ENCODE measurements around the gene TULP4.

DNA sequence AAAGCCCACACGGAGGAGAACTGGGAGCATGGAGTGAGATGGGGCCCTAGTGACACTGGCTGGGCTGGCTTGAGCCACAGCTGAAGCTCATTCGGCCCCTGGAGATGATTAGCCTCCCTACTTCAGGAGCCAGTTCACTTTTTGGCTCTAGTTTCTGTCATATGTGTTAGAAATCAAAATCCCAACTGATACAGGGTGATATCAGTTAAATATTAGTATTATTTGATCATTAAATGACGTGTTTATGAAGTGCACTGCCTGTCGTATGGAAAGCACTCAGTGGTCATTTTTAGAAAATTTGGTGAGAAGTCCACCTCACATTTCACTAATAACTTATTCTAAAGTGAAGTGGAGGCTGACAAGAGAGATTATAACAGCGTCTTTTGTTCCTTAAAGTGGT lies 59.0 kb downstream of the TULP4 start:
- TF ChIP-seq, protein P1, sequence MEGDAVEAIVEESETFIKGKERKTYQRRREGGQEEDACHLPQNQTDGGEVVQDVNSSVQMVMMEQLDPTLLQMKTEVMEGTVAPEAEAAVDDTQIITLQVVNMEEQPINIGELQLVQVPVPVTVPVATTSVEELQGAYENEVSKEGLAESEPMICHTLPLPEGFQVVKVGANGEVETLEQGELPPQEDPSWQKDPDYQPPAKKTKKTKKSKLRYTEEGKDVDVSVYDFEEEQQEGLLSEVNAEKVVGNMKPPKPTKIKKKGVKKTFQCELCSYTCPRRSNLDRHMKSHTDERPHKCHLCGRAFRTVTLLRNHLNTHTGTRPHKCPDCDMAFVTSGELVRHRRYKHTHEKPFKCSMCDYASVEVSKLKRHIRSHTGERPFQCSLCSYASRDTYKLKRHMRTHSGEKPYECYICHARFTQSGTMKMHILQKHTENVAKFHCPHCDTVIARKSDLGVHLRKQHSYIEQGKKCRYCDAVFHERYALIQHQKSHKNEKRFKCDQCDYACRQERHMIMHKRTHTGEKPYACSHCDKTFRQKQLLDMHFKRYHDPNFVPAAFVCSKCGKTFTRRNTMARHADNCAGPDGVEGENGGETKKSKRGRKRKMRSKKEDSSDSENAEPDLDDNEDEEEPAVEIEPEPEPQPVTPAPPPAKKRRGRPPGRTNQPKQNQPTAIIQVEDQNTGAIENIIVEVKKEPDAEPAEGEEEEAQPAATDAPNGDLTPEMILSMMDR (conservative IDR thresholded peaks at IDR 0.05 in 1 of 2, IDR thresholded peaks at IDR 0.05 in 1 of 2; ENCODE audit: low read depth in 1 of 2, low read length in 2 of 2), result no peak
- TF ChIP-seq EZH2 (IDR thresholded peaks at IDR 0.05; ENCODE audit: low read length, missing control alignments), result no peak

Measured in fibroblast of lung (primary cell).